HepG2 (cell line): ENCODE measurements around the gene EIF4G1. TPM values are rescaled to one million over a fixed set of nuclear protein-coding genes. Genes with fewer than 3 reads are reported as not detected.

Experiments
- AHDC1 ChIP-seq: sonication (generic); formaldehyde crosslinking; IDR thresholded peaks from 2 replicates; pipeline ENCODE4 v1.5.1; 2020; ENCODE audit warnings: mild to moderate bottlenecking, missing genetic modification reagents, borderline replicate concordance
- MEF2D ChIP-seq: sonication (generic); formaldehyde crosslinking; IDR thresholded peaks from 2 replicates; pipeline ENCODE4 v1.5.1; 2020; ENCODE audit warnings: mild to moderate bottlenecking, missing genetic modification reagents
- MXI1 ChIP-seq: IDR thresholded peaks from 3 replicates; pipeline ENCODE4 v1.6.1; 2012; ENCODE audit warnings: low read depth, low read length, inconsistent platforms, borderline replicate concordance
- NFE2L2 ChIP-seq: fragments of 150-350 bp; IDR thresholded peaks from 2 replicates; pipeline ENCODE4 v1.6.1; 2014; ENCODE audit warnings: low read length
- PLRG1 ChIP-seq: fragments of 450-650 bp; conservative IDR thresholded peaks from 2 replicates; pipeline ENCODE4 v1.6.1; 2016
- RNF219 ChIP-seq: sonication (generic); formaldehyde crosslinking; IDR thresholded peaks from 2 replicates; pipeline ENCODE4 v1.5.0; 2020; ENCODE audit warnings: mild to moderate bottlenecking, missing genetic modification reagents
- SRF ChIP-seq: IDR thresholded peaks from 2 replicates; pipeline ENCODE4 v1.6.1; 2011; ENCODE audit warnings: mild to moderate bottlenecking, low read depth, low read length, moderate library complexity
- TBL1XR1 ChIP-seq: fragments of 150-350 bp; IDR thresholded peaks from 2 replicates; pipeline ENCODE4 v1.6.1; 2014; ENCODE audit warnings: borderline replicate concordance, low read length; ENCODE audit not compliant: partially characterized antibody
- TCF12 ChIP-seq, 2 experiments: fragments of 450-650 bp in 1 of 2; sonication (generic) in 1 of 2; formaldehyde crosslinking in 1 of 2; IDR thresholded peaks; 2 replicates each; pipeline versions ENCODE4 v1.6.1 to v1.8.0; 2017 to 2022; ENCODE audit warnings: antibody characterized with exemption in 1 of 2, mild to moderate bottlenecking in 1 of 2, missing genetic modification reagents in 1 of 2, moderate library complexity in 1 of 2
- U2AF2 ChIP-seq: fragments of 200-400 bp; formaldehyde crosslinking; IDR thresholded peaks from 2 replicates; pipeline ENCODE4 v1.6.1; 2017; ENCODE audit warnings: low read depth, mild to moderate bottlenecking, low read length
- ZBTB14 ChIP-seq: sonication (generic); formaldehyde crosslinking; IDR thresholded peaks from 2 replicates; pipeline ENCODE4 v1.4.0; 2020; ENCODE audit warnings: missing genetic modification reagents
- ZFP37 ChIP-seq: sonication (generic); formaldehyde crosslinking; IDR thresholded peaks from 2 replicates; pipeline ENCODE4 v1.4.0; 2020; ENCODE audit warnings: missing genetic modification reagents, borderline replicate concordance
- ZNF180 ChIP-seq: sonication (generic); formaldehyde crosslinking; IDR thresholded peaks from 2 replicates; pipeline ENCODE4 v1.4.0; 2020; ENCODE audit warnings: low read depth, missing genetic modification reagents, borderline replicate concordance
- ZNF20 ChIP-seq: sonication (generic); formaldehyde crosslinking; IDR thresholded peaks from 2 replicates; pipeline ENCODE4 v1.4.0; 2020; ENCODE audit warnings: mild to moderate bottlenecking, moderate library complexity, missing genetic modification reagents
- ZNF550 ChIP-seq: sonication (generic); formaldehyde crosslinking; IDR thresholded peaks from 2 replicates; pipeline ENCODE4 v1.4.0; 2020; ENCODE audit warnings: mild to moderate bottlenecking, missing genetic modification reagents, borderline replicate concordance
- ZNF772 ChIP-seq: sonication (generic); formaldehyde crosslinking; IDR thresholded peaks from 2 replicates; pipeline ENCODE4 v1.5.0; 2020; ENCODE audit warnings: mild to moderate bottlenecking, missing genetic modification reagents
- ZSCAN25 ChIP-seq: sonication (generic); formaldehyde crosslinking; IDR thresholded peaks from 2 replicates; pipeline ENCODE4 v1.8.0; 2022; ENCODE audit warnings: mild to moderate bottlenecking, missing genetic modification reagents
- polyA plus RNA-seq, 8 experiments: library from polyadenylated mRNA; depleted of rRNA in 3 of 8; stranded (reverse) in 7 of 8; unstranded in 1 of 8; fragments of >200 nt; fragmentation: Illumina TruSeq in 4 of 8; extraction: Trizol in 4 of 8; gene quantifications; 2 replicates each; pipeline versions ENCODE4 v1.2.1 to v1.2.3, GENCODE V29; 2011 to 2016; ENCODE audit warnings: low read depth in 4 of 8, missing spikeins in 1 of 8, mixed read lengths in 1 of 8; ENCODE audit not compliant: insufficient read depth in 1 of 8
- total RNA-seq, 5 experiments: library from RNA; depleted of rRNA; stranded (reverse); fragments of >200 nt; fragmentation: Illumina TruSeq; extraction: Trizol; gene quantifications; 2 replicates each; pipeline ENCODE4 v1.2.3, GENCODE V29; 2016; ENCODE audit warnings: low read depth in 1 of 5

EIF4G1 gene
- total and polyA plus RNA-seq, 2 of the 13 experiments (the other 11 are each of a cell fraction or from before 2014, with no cell fraction given) = 208 to 213 TPM

- TF ChIP-seq ZSCAN25 (CRISPR knock-in tag) (peak; percentile 86), MXI1 (peak; percentile 54; the same call in 1 of the 3 replicates), PLRG1 (no peak), MEF2D (CRISPR knock-in tag) (peak; percentile 16; the same call in 1 of the 2 replicates), ZFP37 (CRISPR knock-in tag) (no peak; the same call in 1 of the 2 replicates), RNF219 (CRISPR knock-in tag) (no peak), ZNF772 (CRISPR knock-in tag) (peak; percentile 73; the same call in 1 of the 2 replicates), TBL1XR1 (no peak), ZNF180 (no peak), ZBTB14 (CRISPR knock-in tag) (no peak), TCF12 (IDR thresholded peaks at IDR 0.05) (no peak), TCF12 (CRISPR knock-in tag; IDR thresholded peaks at IDR 0.05) (no peak), ZNF550 (CRISPR knock-in tag) (0 out of 2 replicates have a peak, but pooled peaks have one; percentile 63), U2AF2 (no peak), NFE2L2 (no peak), AHDC1 (CRISPR knock-in tag) (no peak), SRF (no peak), ZNF20 (CRISPR knock-in tag) (0 out of 2 replicates have a peak, but pooled peaks have one; percentile 45)
Observed at GRCh38 chr3:184335661-184336546, 21.5 kb downstream of the EIF4G1 start (continued).
